K562 (cell line): ENCODE results near the gene ARL5C. TPM values are rescaled to one million over a fixed set of nuclear protein-coding genes. Genes with fewer than 3 reads are reported as not detected.

ENCODE experiments used
- ATAC-seq: fragments of 200-7000 bp; cut with Tn5 transposase; 3 replicates; pipeline ENCODE4 v1.9.1; 2020; ENCODE audit warnings: moderate library complexity
- BruUV-seq: library from RNA; stranded (reverse); fragments of 400-500 nt; replicated peaks from 2 replicates; lab custom pipeline; 2021; lab: Mats Ljungman, UMichigan
- CTCF ChIA-PET: fragments of 300-600 bp; formaldehyde crosslinking; extraction: SDS; loops from one replicate; lab custom pipeline; 2021; ENCODE audit warnings: low intra/inter-chr PET ratio; lab: Yijun Ruan, JAX
- POLR2A ChIA-PET: fragments of 300-600, 350-650 bp; sonication (Branson Sonifier 250); formaldehyde crosslinking; extraction: SDS; loops from one replicate; lab custom pipeline; 2021; ENCODE audit warnings: antibody characterized with exemption, inconsistent platforms; lab: Yijun Ruan, JAX
- DNase-seq, 4 experiments: peaks; one replicate each; pipeline versions ENCODE4 v3.0.0 to v3.0.0-alpha.2; 2011 to 2018; ENCODE audit warnings: low spot score in 3 of 4, mixed read lengths in 3 of 4; ENCODE audit errors: extremely low read depth in 1 of 4
- FAIRE-seq: peaks from 2 replicates; lab custom pipeline; 2011; peaks lifted over from hg19 to GRCh38; lab: Jason Lieb, UNC
- H2AFZ ChIP-seq: 2 replicates; pipeline ENCODE4 v1.6.0; 2011; ENCODE audit warnings: low read depth, low read length, control low read depth, inconsistent platforms
- H3K27ac ChIP-seq: fragments of 200-600 bp; 3 replicates; pipeline ENCODE4 v1.8.0; 2011; ENCODE audit warnings: low read depth, mild to moderate bottlenecking, control low read depth, inconsistent platforms, low read length, moderate library complexity, mixed read lengths; ENCODE audit errors: extremely low read depth
- H3K27me3 ChIP-seq, 2 experiments: fragments of 300-600 bp in 1 of 2; 2 replicates in 1 of 2; 3 replicates in 1 of 2; pipeline versions ENCODE4 v1.6.0 to v1.8.0; 2011; ENCODE audit warnings: inconsistent platforms in 2 of 2, low read length in 2 of 2, mild to moderate bottlenecking in 1 of 2, mixed read lengths in 1 of 2, moderate library complexity in 1 of 2; ENCODE audit not compliant: control insufficient read depth in 2 of 2, insufficient read depth in 2 of 2
- H3K36me3 ChIP-seq: fragments of 300-600 bp; 3 replicates; pipeline ENCODE4 v1.8.0; 2011; ENCODE audit warnings: mild to moderate bottlenecking, low read length, inconsistent platforms; ENCODE audit not compliant: control insufficient read depth, insufficient read depth
- H3K4me1 ChIP-seq, 2 experiments: fragments of 200-600 bp in 1 of 2; replicated peaks in 1 of 2; 2 replicates in 1 of 2; 3 replicates in 1 of 2; pipeline versions ENCODE4 v1.5.1 to v1.8.0; 2011; ENCODE audit warnings: inconsistent platforms in 2 of 2, low read length in 2 of 2, mild to moderate bottlenecking in 1 of 2, mixed read lengths in 1 of 2, moderate library complexity in 1 of 2; ENCODE audit not compliant: control insufficient read depth in 2 of 2, insufficient read depth in 2 of 2
- H3K4me2 ChIP-seq: 2 replicates; pipeline ENCODE4 v1.6.1; 2011; ENCODE audit warnings: low read length, control low read depth, inconsistent platforms, mixed read lengths; ENCODE audit not compliant: insufficient read depth
- H3K4me3 ChIP-seq: fragments of 200-600 bp; sonication (generic), shearing (Covaris generic); 2 replicates; pipeline ENCODE4 v1.5.1; 2016; ENCODE audit warnings: control low read depth, inconsistent platforms
- H3K79me2 ChIP-seq: fragments of 200-600 bp; 3 replicates; pipeline ENCODE4 v1.8.0; 2011; ENCODE audit warnings: low read length, inconsistent platforms; ENCODE audit not compliant: control insufficient read depth, insufficient read depth
- H3K9ac ChIP-seq, 2 experiments: 2 replicates each; pipeline versions ENCODE4 v1.6.0 to v1.6.1; 2011; ENCODE audit warnings: low read depth in 2 of 2, low read length in 2 of 2, control low read depth in 1 of 2, inconsistent platforms in 1 of 2, mild to moderate bottlenecking in 1 of 2, mixed read lengths in 1 of 2; ENCODE audit not compliant: insufficient read depth in 1 of 2
- H3K9me1 ChIP-seq: one replicate; pipeline ENCODE4 v1.6.0; 2011; ENCODE audit warnings: inconsistent platforms, mild to moderate bottlenecking, low read length, moderate library complexity; ENCODE audit not compliant: control insufficient read depth, insufficient read depth
- H3K9me3 ChIP-seq: replicated peaks from 2 replicates; pipeline ENCODE4 v1.5.1; 2011; ENCODE audit warnings: low read depth, low read length, inconsistent platforms; ENCODE audit not compliant: control insufficient read depth, insufficient read depth
- H4K20me1 ChIP-seq: replicated peaks from 2 replicates; pipeline ENCODE4 v1.6.1; 2011; ENCODE audit warnings: low read length, inconsistent platforms, mixed read lengths; ENCODE audit not compliant: control insufficient read depth, insufficient read depth
- ATF7 ChIP-seq: fragments of 450-650 bp; IDR thresholded peaks from 2 replicates; pipeline ENCODE4 v1.7.1; 2014; ENCODE audit warnings: mild to moderate bottlenecking, moderate library complexity
- CBX8 ChIP-seq: fragments of 200-600 bp; sonication (generic); IDR thresholded peaks from 2 replicates; pipeline ENCODE4 v1.6.1; 2012; ENCODE audit warnings: borderline replicate concordance, mixed run types, low read depth, mild to moderate bottlenecking, moderate library complexity, mixed read lengths, low read length, control low read depth, inconsistent platforms; ENCODE audit not compliant: poor library complexity, severe bottlenecking; ENCODE audit errors: extremely low read depth
- GABPA ChIP-seq: fragments of 200-800 bp; sonication (Bioruptor generic); conservative IDR thresholded peaks from 2 replicates; pipeline ENCODE4 v1.6.1; 2016; ENCODE audit warnings: low read depth, missing genetic modification characterization, missing compliant biosample characterization
- HNRNPH1 ChIP-seq: fragments of 200-400 bp; formaldehyde crosslinking; optimal IDR thresholded peaks from 2 replicates; pipeline ENCODE3; 2017; ENCODE audit warnings: low read depth, mild to moderate bottlenecking, low read length, moderate library complexity
- HNRNPL ChIP-seq: fragments of 200-400 bp; formaldehyde crosslinking; IDR thresholded peaks from 2 replicates; pipeline ENCODE4 v1.6.1; 2017; ENCODE audit warnings: low read depth, mild to moderate bottlenecking, low read length
- KAT8 ChIP-seq: fragments of 450-650 bp; IDR thresholded peaks from 2 replicates; pipeline ENCODE4 v1.6.1; 2016; ENCODE audit warnings: low read depth, mild to moderate bottlenecking
- LEF1 ChIP-seq: fragments of 450-650 bp; IDR thresholded peaks from 2 replicates; pipeline ENCODE4 v1.6.1; 2016; ENCODE audit warnings: mild to moderate bottlenecking
- MCM3 ChIP-seq: fragments of 450-650 bp; IDR thresholded peaks from 2 replicates; pipeline ENCODE4 v1.6.1; 2016
- MEF2A ChIP-seq: IDR thresholded peaks from 2 replicates; pipeline ENCODE4 v1.6.1; 2011; ENCODE audit warnings: low read depth, mild to moderate bottlenecking, low read length, moderate library complexity; ENCODE audit not compliant: control insufficient read depth
- PURB ChIP-seq: sonication (generic); formaldehyde crosslinking; IDR thresholded peaks from 2 replicates; pipeline ENCODE4 v1.9.0; 2021; ENCODE audit warnings: low read depth, mild to moderate bottlenecking, missing genetic modification reagents
- RBM25 ChIP-seq: fragments of 200-400 bp; formaldehyde crosslinking; IDR thresholded peaks from 2 replicates; pipeline ENCODE4 v1.6.1; 2018; ENCODE audit warnings: low read length, low read depth, moderate library complexity; ENCODE audit not compliant: severe bottlenecking
- STAG1 ChIP-seq: sonication (generic); formaldehyde crosslinking; IDR thresholded peaks from 2 replicates; pipeline ENCODE4 v1.5.0; 2020; ENCODE audit warnings: missing genetic modification reagents, borderline replicate concordance
- ZFP36 ChIP-seq: fragments of 150-350 bp; IDR thresholded peaks from 2 replicates; pipeline ENCODE4 v1.6.1; 2018; ENCODE audit warnings: low read length, low read depth; ENCODE audit not compliant: partially characterized antibody
- ZNF76 ChIP-seq: fragments of 250-450 bp; sonication (Bioruptor Pico); IDR thresholded peaks from 2 replicates; pipeline ENCODE4 v1.4.0; 2020; ENCODE audit warnings: mild to moderate bottlenecking, moderate library complexity, borderline replicate concordance
- ZNF79 ChIP-seq: fragments of 250-450 bp; sonication (Bioruptor Pico); IDR thresholded peaks from 2 replicates; pipeline ENCODE4 v1.4.0; 2020; ENCODE audit warnings: low read depth, mild to moderate bottlenecking, moderate library complexity
- WGBS: fragments of 100-300 bp; shearing (Covaris generic); methylation state at CpG from one replicate; pipeline ENCODE4 v1.1.6; 2016; ENCODE audit warnings: low coverage, mixed read lengths; ENCODE audit not compliant: insufficient coverage; ENCODE audit errors: missing lambda C conversion rate; 5-methylcytosine and 5-hydroxymethylcytosine counted together
- in situ Hi-C: fragments of 300-500 bp; cut with MboI; formaldehyde crosslinking; loops from 4 replicates; pipeline ENCODE4 v1.15.0; 2018; ENCODE audit warnings: inconsistent platforms, mixed read lengths
- intact Hi-C: fragments of 100-400 bp; cut with micrococcal nuclease; formaldehyde crosslinking; loops from 2 replicates; pipeline ENCODE4 v1.14.2; 2022
- polyA plus RNA-seq, 8 experiments: library from polyadenylated mRNA; depleted of rRNA in 4 of 8; stranded (reverse) in 5 of 8; unstranded in 3 of 8; fragments of >200 nt; fragmentation: Nextera tagmentation in 2 of 8; fragmentation: Illumina TruSeq in 1 of 8; extraction: Ambion mirVana in 2 of 8; extraction: Trizol in 1 of 8; gene quantifications; 2 replicates each; pipeline versions ENCODE4 v1.2.1 to v1.2.3, GENCODE V29; 2011 to 2014; ENCODE audit warnings: inconsistent platforms in 1 of 8, missing spikeins in 1 of 8
- total RNA-seq, 7 experiments: library from RNA; depleted of rRNA in 6 of 7; stranded (reverse); fragments of >200 nt in 6 of 7; fragmentation: Illumina TruSeq in 2 of 7; extraction: Trizol in 2 of 7; gene quantifications; 2 replicates each; pipeline versions ENCODE4 v1.2.1 to v1.2.3, GENCODE V29; 2011 to 2021; ENCODE audit warnings: low replicate concordance in 1 of 7

The ARL5C gene
- total and polyA plus RNA-seq, 9 of the 15 experiments (the other 6 are each of a cell fraction or from before 2014, with no cell fraction given), result not detected

DNA sequence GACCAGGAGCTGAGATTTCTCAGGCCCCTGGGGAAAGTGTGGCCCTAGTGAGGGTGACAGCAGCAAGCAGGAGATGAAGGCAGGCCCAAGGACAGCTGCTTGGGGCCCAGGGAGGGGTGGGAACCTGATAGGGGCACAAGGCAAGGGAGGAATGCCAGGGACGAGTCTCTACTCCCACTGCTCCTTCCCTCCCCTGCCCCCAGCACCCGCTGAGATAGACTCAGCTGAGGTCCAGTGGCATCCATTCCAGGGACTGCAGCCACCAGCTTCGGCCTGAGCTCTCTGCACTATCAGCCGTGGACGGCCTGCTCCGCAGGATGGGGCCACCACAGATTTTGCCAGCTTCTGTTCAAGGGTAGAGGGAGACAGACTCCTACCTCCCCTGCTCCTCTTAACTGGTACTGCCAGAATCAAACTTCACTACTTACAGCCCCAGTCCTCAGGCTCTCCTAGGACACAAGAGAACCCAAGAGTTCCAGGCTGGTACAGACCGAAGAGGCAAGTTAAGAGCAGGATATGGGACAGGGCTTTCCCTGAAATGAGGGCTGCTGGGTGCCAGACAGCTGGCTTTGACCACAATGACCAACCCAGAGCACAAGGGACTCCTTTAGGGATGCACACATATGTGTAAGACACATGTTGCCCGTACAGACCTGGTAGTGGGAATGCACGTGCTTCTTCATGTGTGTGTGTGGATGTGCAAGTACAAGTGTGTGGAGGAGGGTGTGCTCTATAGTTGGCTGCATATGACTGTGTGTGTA, 26.0 kb upstream of the ARL5C start:
- DNase-seq (no peak), FAIRE-seq (no peak), ATAC-seq (no peak)
- no peak overlapping the region for H3K4me2 ChIP-seq
- H3K36me3 ChIP-seq, result peaks cover 39% of the 10 kb centered on the region; the same call in 2 of the 3 replicates
- peaks cover 13% of the 10 kb centered on the region; the same call in 2 of the 3 replicates for H3K79me2 ChIP-seq
- no peaks in the 10 kb centered on the region for H4K20me1 ChIP-seq
- H3K4me3 ChIP-seq, result no peak overlapping the region
- peak overlapping the region in 1 of 2 experiments; percentile 1; a peak in 2 of 4 replicates for H3K9ac ChIP-seq
- POLR2A ChIA-PET, result interaction anchor here (0.6 kb wide), 2 partner anchors 11 to 39 kb away, joined by 3 to 4 read pairs; no protein-coding TSS in a partner anchor
- TF ChIP-seq ATF7 (no peak), PURB (CRISPR knock-in tag) (no peak)
- H3K9me1 ChIP-seq, result no peaks in the 10 kb centered on the region
- 85% methylated on average over 7 of the region's 9 CpGs for WGBS
- peaks cover 20 to 31% of the 10 kb centered on the region in 2 experiments; a peak in 4 of 5 replicates for H3K4me1 ChIP-seq
- H3K27ac ChIP-seq, result no peak overlapping the region
- H2AFZ ChIP-seq, result no peak overlapping the region
- in situ Hi-C loops, result no loop called here
- intact Hi-C loops, result no loop called here
- CTCF ChIA-PET, result no interaction called here
- H3K9me3 ChIP-seq, result no peaks in the 10 kb centered on the region
- no TSS peak for BruUV-seq
- H3K27me3 ChIP-seq, result no peaks in the 10 kb centered on the region

DNA sequence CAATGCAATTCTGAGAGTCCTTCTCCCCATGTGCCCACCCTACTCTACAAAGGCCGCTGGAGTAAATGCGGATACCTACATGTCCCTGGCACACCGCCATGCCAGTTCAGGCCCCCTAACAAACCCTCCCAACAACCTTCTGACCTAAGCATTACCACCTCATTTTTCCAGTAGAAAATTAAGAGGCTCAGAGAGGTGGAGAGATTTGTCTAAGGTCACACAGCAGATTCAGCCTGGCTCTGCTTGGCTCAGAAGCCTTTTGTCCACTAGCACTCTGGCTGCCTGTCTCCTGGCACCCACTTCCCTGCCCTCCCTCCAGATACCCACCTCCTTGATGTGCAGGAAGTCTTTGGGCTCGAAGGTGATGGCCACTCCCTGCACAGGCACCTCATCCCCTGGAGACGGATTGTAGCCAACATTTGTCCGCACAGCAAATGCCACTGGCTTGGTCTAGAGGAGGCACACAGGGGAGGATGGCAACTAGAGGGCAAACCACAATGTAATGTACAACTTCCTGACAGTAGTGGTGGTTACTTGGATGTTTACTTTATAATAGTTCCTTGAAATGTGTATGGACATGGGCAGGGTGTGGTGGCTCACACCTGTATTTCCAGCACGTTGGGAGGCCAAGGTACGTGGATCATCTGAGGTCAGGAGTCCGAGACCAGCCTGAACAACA, 21.3 kb upstream of the ARL5C start:
- peaks cover 52% of the 10 kb centered on the region; the same call in 2 of the 3 replicates for H3K36me3 ChIP-seq
- no peaks in the 10 kb centered on the region for H3K9me3 ChIP-seq
- no peak overlapping the region for H3K4me3 ChIP-seq
- H3K9me1 ChIP-seq, result no peaks in the 10 kb centered on the region
- in situ Hi-C loops (no loop called here), intact Hi-C loops (no loop called here)
- CTCF ChIA-PET, result interaction anchor here (0.5 to 0.6 kb wide), 2 partner anchors 16 to 45 kb away, joined by 3 read pairs; no protein-coding TSS in a partner anchor
- no peak overlapping the region for H2AFZ ChIP-seq
- WGBS, result 83% methylated on average over 9 of the region's 9 CpGs
- POLR2A ChIA-PET, result no interaction called here
- H3K79me2 ChIP-seq, result no peaks in the 10 kb centered on the region
- FAIRE-seq, result no peak
- H3K27ac ChIP-seq, result no peak overlapping the region
- no peaks in the 10 kb centered on the region for H3K27me3 ChIP-seq
- H4K20me1 ChIP-seq, result no peaks in the 10 kb centered on the region; the same call in 1 of the 2 replicates
- DNase-seq, result no peak
- no peak overlapping the region for H3K4me2 ChIP-seq
- H3K9ac ChIP-seq, result no peak overlapping the region
- no TSS peak for BruUV-seq
- no peak for ATAC-seq
- H3K4me1 ChIP-seq, result peaks cover 0 to 6% of the 10 kb centered on the region in 2 experiments; a peak in 1 of 5 replicates
- TF ChIP-seq MEF2A (no peak), MCM3 (no peak), ZNF79 (no peak), ZFP36 (peak; percentile 57), HNRNPH1 (no peak), STAG1 (CRISPR knock-in tag) (no peak), CBX8 (no peak), LEF1 (no peak), ZNF76 (CRISPR knock-in tag) (no peak), KAT8 (no peak), HNRNPL (no peak), RBM25 (peak; percentile 51), GABPA (tag) (no peak)
